Fibroblast of the aortic adventitia (primary cell): ENCODE measurements around the gene TFEB. TPM values are rescaled to one million over a fixed set of nuclear protein-coding genes. Genes with fewer than 3 reads are reported as not detected.

Experiments
- DNase-seq: peaks from one replicate; pipeline ENCODE4 v3.0.0-alpha.2; 2010; ENCODE audit warnings: low read depth
- H3K4me3 ChIP-seq: 2 replicates; pipeline ENCODE4 v1.5.1; 2011; ENCODE audit warnings: low read depth, mild to moderate bottlenecking, control low read depth, low read length, moderate library complexity
- CTCF ChIP-seq: IDR thresholded peaks from 2 replicates; pipeline ENCODE4 v1.5.1; 2011; ENCODE audit warnings: mild to moderate bottlenecking, low read length, control low read depth, inconsistent platforms; ENCODE audit not compliant: insufficient read depth
- total RNA-seq: library from RNA; depleted of rRNA; stranded (reverse); fragments of >200 nt; gene quantifications from 2 replicates; pipeline ENCODE4 v1.2.3, GENCODE V29; 2012; ENCODE audit warnings: low replicate concordance

TFEB gene
- total RNA-seq, 1 donor = 5.1 TPM

GRCh38 chr6:41687501-41688175 lies 47.8 kb downstream of the TFEB start:
- DNase-seq = no peak
- H3K4me3 ChIP-seq = no peak overlapping the region
- TF ChIP-seq CTCF = no peak

GRCh38 chr6:41685641-41686380 lies 49.6 kb downstream of the TFEB start:
- no peak for DNase-seq
- H3K4me3 ChIP-seq = no peak overlapping the region
- TF ChIP-seq CTCF = no peak

DNA sequence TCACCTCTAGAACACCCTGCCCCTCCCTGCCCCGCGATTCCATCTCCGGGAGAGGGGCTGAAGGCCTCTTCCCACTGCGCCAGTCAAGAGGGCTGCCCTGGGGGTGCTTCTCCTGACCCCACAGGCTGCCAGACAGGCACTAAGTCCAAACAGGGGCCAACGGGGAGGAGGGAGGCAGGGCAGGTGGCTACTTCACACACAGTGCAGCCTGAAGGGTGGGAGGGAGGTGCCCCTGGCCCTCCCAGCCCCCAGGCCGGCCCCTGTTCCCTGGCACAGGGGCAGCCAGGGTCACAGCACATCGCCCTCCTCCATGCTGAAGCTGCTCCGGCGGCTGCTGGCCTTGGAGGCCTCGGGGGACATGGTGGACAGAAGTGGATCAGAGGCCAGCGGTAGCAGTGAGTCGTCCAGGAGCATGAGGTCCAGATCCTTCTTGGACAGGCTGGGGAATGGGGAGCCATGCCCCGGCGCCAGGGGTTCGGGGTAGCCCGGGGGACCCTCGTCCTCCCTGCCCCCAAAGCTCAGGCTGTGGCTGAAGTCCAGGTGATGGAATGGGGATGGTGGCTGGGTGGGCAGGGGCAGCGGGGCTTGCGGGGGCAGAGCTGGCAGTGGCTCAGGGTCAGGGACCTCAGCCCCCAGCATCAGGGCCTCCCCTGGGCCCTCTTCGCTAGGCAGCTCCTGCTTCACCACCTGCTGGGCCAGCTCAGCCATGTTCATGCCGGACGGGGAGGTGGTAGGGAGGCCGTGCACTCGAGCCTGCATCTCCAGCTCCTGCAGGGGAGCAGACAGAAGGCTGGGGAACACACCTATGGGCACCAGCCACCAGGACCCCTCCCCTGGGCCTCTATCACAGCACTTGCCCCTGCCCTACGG lies 50.9 kb downstream of the TFEB start:
- no peak for DNase-seq
- no peak for TF ChIP-seq CTCF
- no peak overlapping the region for H3K4me3 ChIP-seq

DNA sequence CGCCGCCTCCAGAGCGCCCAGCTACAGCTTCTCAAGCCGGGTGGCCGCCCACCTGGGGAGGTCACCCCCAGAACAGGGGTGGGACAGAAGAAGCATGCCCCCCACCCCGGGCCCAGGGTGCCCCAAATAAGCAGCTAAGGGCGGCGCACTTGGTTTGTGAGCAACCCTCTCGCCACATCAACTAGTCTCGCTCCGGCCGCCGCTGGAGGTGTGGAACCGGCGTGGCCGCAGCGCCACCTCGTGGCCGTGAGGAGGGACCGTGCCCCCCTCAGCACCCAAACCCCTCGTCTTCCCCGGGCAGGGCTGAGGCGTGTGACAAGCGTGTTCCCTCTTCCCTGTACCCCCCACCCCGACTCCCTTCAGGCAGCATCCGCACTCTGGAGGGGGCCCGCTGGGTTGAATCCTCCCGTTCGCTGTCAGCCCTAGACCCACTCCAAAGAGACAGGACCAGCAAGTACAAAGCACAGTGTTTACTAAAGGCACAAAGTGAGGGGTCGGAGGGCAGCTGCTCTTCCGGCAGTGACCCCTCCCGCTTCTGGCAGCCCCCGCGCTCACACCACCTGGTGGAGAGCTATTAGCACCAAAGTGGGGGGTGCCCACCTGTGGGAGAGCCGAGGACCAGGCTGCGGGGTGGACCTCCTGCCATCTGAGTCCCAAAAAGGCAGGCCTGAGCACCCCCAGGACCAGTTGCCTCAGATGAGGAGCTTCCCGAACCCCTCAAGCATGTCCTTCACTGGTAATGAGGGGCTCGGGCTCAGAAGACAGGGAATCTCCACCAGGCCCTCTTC lies 51.7 kb downstream of the TFEB start:
- DNase-seq = peak; percentile 67
- peak overlapping the region; percentile 42 for H3K4me3 ChIP-seq
- TF ChIP-seq CTCF = peak; percentile 92

- peak overlapping the region; percentile 42 for H3K4me3 ChIP-seq
- no peak for TF ChIP-seq CTCF
- no peak for DNase-seq
Measured at GRCh38 chr6:41683273-41683522, 52.2 kb downstream of the TFEB start.

GRCh38 chr6:41682497-41683272 lies 52.7 kb downstream of the TFEB start:
- peak; percentile 21 for DNase-seq
- no peak for TF ChIP-seq CTCF
- peak overlapping the region; percentile 42 for H3K4me3 ChIP-seq
